ENCODE results near the gene GINM1.

The GINM1 gene

GRCh38 chr6:149593408-149593807, 27.2 kb downstream of the GINM1 start:
- no peak for DNase-seq (ENCODE audit: low read depth)

DNA sequence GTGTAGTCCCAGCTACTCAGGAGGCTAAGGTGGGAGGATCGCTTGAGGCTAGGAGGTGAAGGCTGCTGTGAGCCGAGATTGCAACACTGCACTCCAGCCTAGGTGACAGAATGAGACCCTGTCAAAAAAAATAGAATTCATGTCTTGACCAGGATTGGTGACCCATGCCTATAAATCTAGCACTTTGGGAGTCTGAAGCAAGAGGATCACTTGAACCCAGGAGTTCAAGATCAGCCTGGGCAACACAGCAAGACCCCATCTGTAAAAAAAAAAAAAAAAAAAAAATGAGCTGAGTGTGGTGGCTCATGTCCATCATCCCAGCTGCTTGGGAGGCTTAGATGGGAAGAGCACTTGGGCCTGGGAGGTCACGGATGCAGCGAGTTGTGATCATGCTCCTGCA, 34.3 kb downstream of the GINM1 start:
- no peak for DNase-seq (ENCODE audit: low read depth)

GRCh38 chr6:149608381-149608982, 42.3 kb downstream of the GINM1 start:
- DNase-seq (ENCODE audit: low read depth): no peak

DNA sequence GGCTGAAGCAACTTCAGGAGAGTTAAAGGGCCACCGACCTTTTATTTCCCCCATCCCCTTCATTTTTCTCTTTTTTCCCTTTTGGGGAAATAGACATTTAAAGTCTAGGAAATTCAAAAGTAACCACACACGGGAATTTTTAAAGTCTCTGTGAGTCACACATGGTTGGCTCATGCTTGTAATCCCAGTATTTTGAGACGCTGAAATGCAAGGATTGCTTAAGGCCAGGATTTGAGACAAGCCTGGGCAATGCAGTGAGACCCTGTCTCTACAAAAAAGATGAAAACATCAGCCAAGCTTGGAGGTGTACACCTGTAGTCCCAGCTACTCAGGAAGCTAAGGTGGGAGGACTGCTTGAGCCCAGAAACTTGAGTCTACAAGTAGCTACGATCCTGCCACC, 48.2 kb downstream of the GINM1 start:
- DNase-seq (ENCODE audit: low read depth): no peak

- DNase-seq (ENCODE audit: low read depth): no peak
Measured at GRCh38 chr6:149615805-149616204, 49.6 kb downstream of the GINM1 start.

DNA sequence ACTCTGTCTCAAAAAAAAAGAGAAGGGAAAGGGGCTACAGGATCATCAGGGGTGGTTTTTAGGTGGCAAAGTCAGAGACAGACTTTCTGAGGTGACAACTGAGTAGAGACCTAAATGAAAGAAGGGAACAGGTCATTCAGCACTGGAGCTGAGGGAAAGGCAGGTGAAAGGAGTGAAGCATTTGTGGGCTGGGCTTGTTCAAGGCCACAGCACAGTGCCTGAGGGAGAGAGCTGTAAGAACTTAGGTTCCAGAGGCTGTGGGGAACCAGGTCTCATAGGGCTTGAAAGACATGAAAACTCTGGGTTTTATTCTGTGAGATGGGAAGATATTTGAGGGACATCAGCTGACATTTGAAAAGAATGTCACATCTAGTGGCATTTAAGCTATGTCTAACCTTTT, 61.5 kb downstream of the GINM1 start:
- no peak for DNase-seq (ENCODE audit: low read depth)

DNA sequence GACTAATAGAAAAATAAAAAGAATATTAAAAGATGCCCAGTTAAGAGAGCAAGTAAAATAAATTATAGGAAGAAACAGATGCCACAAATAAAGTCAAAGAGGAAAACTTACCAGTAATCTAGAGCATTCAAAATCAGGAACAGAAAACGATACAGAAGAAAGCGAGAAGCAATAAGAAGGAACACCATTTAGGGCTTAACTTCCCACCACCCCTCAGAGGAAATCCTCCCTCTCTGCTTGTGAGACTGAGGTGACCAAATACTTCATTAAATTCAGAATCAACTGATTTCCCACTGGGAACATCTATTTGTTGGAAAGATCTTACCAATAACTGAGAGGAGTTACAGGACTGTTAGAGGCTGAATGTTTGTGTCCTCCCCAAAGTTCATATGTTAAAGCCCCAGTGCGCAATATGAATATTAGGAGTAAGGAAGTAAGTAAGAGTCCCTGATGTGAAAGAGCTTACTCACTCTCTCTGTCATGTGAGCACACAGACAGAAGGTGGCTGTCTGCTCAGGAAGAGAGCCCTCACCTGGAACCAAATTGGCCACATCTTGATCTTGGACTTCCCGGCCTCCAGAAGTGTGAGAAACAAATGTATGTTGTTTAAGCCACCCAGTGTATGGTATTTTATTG, 62.8 kb downstream of the GINM1 start:
- DNase-seq (ENCODE audit: low read depth): no peak

DNA sequence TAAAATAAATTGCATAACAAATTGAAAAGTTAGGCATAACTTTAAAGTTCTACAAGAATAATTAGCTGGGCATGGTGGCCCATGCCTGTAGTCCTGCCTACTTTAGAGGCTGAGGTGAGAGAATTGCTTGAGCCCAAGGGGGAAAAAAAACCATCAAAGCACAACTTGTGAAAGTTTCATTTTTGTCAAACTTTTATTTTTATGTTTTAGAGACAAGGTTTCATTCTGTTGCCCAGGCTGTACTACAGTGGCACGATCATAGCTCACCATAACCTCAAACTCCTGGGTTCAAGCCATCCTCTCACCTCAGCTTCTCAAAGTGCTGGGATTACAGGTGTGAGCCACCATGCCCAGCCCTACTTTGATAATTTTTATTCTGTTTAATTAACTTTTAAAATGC, 68.1 kb downstream of the GINM1 start:
- DNase-seq (ENCODE audit: low read depth): no peak

DNA sequence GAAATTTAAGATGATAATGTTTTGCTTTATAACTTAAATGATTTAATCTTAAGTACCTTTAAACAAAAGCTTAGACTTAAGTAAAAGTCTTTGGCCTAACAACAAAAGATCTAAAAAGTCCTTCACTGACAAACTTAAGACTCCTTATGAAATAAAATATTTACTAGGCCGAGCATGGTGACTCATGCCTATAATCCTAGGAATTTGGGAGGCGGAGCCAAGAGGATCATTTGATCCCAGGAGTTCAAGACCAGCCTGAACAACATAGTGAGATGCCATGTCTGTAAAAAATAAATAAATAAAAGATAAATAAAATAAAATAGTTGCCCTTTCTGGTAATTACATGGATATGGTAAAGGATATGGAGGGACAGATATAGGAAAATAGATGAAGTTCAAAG, 69.9 kb downstream of the GINM1 start:
- DNase-seq (ENCODE audit: low read depth): no peak
